Pancreas (tissue), 10 donors: ENCODE measurements around the gene DMRTB1. TPM values are rescaled to one million over a fixed set of nuclear protein-coding genes. Genes with fewer than 3 reads are reported as not detected.

Experiments
- ATAC-seq, 4 donors: fragments of 200-7000 bp; cut with Tn5 transposase; one replicate each; pipeline versions ENCODE4 v1.8.0 to v1.9.1; 2020; ENCODE audit warnings: mild to moderate bottlenecking in 4 of 4, moderate library complexity in 4 of 4
- DNase-seq, 6 donors: peaks; one replicate each; pipeline ENCODE4 v3.0.0-alpha.2; 2020
- FAIRE-seq: peaks from 2 replicates; lab custom pipeline; 2012; peaks lifted over from hg19 to GRCh38; lab: Jason Lieb, UNC
- H3K27ac ChIP-seq, 4 donors: fragments of 200-600 bp; sonication (generic); 1 replicate in 3 of 4; 2 replicates in 1 of 4; pipeline versions ENCODE4 v1.5.0 to v1.8.0; 2020
- H3K27me3 ChIP-seq, 4 donors: fragments of 200-600 bp; one replicate each; pipeline ENCODE4 v1.8.0; 2021
- H3K36me3 ChIP-seq, 3 donors: fragments of 200-600 bp; sonication (generic) in 1 of 3; one replicate each; pipeline versions ENCODE4 v1.5.0 to v1.8.0; 2020 to 2021
- H3K4me1 ChIP-seq, 3 donors: fragments of 200-600 bp; one replicate each; pipeline ENCODE4 v1.8.0; 2021
- H3K4me3 ChIP-seq, 4 donors: fragments of 200-600 bp; sonication (generic) in 2 of 4; one replicate each; pipeline versions ENCODE4 v1.5.0 to v1.8.0; 2020 to 2021
- H3K9me3 ChIP-seq, 4 donors: fragments of 200-600 bp; one replicate each; pipeline ENCODE4 v1.8.0; 2021
- CTCF ChIP-seq, 4 donors: fragments of 200-600 bp; sonication (generic) in 3 of 4; IDR thresholded peaks; one replicate each; pipeline versions ENCODE4 v1.5.0 to v1.8.0; 2021; ENCODE audit warnings: antibody characterized with exemption in 4 of 4
- WGBS, 2 donors: extraction: QIAGEN DNeasy Blood & Tissue Kit; methylation state at CpG; one replicate each; pipeline ENCODE4 v1.1.7; 2013; 5-methylcytosine and 5-hydroxymethylcytosine counted together
- intact Hi-C, 3 donors: fragments of 100-400 bp; cut with DNase I; formaldehyde crosslinking; loops; one replicate each; pipeline versions ENCODE4 v1.11.1 to v1.14.2; 2022
- polyA plus RNA-seq, 2 donors: library from polyadenylated mRNA; stranded (reverse); fragments of 200-250 nt; gene quantifications; one replicate each; pipeline ENCODE4 v1.2.3, GENCODE V29; 2013
- total RNA-seq, 6 donors: library from RNA; stranded (reverse); fragmentation: NEBNext Ultra II Directional in 4 of 6; extraction: Animal tissue kit (Norgen Biotek cat#: 25700) in 4 of 6; gene quantifications; one replicate each; pipeline versions ENCODE4 v1.2.1 to v1.2.4, GENCODE V29; 2021 to 2023
- donor health status: healthy with polysubstance abuse.
- donor health status: DM: no; HTN: no; CAD: no; lungs with moderate emphysema.
- donor health status: DM: no; HTN: no; CAD: no.
- donor health status: control.
- donor health status: control.
- donor health status: Bipolar disorder and iron deficiency.
- donor health status: DM: yes; HTN: yes; CAD: no.
- donor health status: DM: no; HTN: no; CAD: no.
- donor health status: DM: no; HTN: no; CAD: no.
- donor health status: DM: yes; HTN: yes; CAD: no.

DMRTB1 gene
- total and polyA plus RNA-seq, 8 donors, result not detected

DNA sequence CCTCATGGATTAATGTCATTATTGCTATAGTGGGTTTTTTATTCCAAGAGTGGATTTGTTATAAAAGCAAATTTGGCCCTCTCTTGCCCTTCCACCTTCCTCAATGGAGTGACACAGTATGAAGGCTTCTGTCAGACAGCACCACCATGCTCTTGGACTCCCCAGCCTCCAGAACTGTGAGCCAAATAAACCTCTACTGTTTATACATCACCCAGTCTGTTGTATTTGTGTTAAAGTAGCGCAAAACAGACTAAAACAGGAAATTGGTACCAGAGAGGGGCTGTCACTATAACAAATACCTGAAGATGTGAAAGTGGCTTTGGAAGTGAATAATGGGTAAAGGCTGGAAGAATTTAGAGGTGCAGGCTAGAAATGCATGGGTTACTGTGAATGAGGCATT lies 38.0 kb upstream of the DMRTB1 start:
- no peak for TF ChIP-seq CTCF (IDR thresholded peaks at IDR 0.05)
- H3K27ac ChIP-seq, result no peak overlapping the region
- H3K36me3 ChIP-seq, result no peaks in the 10 kb centered on the region
- intact Hi-C loops, result no loop called here
- FAIRE-seq (no peak), DNase-seq (no peak), ATAC-seq (no peak)
- H3K27me3 ChIP-seq, result peaks cover 0 to 13% (median 2%) of the 10 kb centered on the region in 4 donors
- no peak overlapping the region for H3K4me3 ChIP-seq
- 89 to 98% methylated on average over 1 of the region's 1 CpG for WGBS, 2 donors
- no peaks in the 10 kb centered on the region for H3K4me1 ChIP-seq
- H3K9me3 ChIP-seq, result no peaks in the 10 kb centered on the region

DNA sequence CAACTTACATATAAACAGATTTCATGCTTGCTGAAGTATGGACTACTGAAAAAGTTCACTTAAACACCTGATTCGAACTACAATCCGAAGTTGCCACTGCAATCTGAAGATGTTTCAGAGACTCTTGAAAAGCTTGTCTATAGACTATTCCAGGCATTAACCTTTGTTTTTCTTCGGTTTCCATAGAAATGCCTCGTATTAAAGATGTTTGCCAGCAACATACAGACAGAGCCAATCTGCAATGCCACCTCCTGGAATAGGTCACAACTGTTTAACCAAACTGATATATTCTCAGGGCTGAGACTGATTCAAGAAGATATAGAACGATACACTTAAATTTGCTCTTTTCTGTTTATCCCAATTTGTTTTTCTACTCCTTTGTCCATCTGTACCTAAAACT lies 28.9 kb upstream of the DMRTB1 start:
- Histone ChIP-seq H3K9me3 (no peaks in the 10 kb centered on the region), H3K27me3 (no peaks in the 10 kb centered on the region), H3K36me3 (no peaks in the 10 kb centered on the region), H3K27ac (no peak overlapping the region), H3K4me1 (no peaks in the 10 kb centered on the region), H3K4me3 (no peak overlapping the region)
- ATAC-seq (no peak), FAIRE-seq (no peak), DNase-seq (no peak)
- intact Hi-C loops, result no loop called here
- 32 to 36% methylated on average over 5 of the region's 5 CpGs for WGBS, 2 donors
- TF ChIP-seq CTCF (IDR thresholded peaks at IDR 0.05), result no peak

- Histone ChIP-seq H3K36me3 (no peaks in the 10 kb centered on the region), H3K4me1 (no peaks in the 10 kb centered on the region), H3K27me3 (no peaks in the 10 kb centered on the region), H3K27ac (no peak overlapping the region), H3K4me3 (no peak overlapping the region), H3K9me3 (no peaks in the 10 kb centered on the region)
- ATAC-seq, result no peak
- FAIRE-seq, result no peak
- DNase-seq, result no peak
- intact Hi-C loops, result no loop called here
- no peak for TF ChIP-seq CTCF (IDR thresholded peaks at IDR 0.05)
Measured at GRCh38 chr1:53430779-53431178, 28.4 kb upstream of the DMRTB1 start.

- Histone ChIP-seq H3K27me3 (no peaks in the 10 kb centered on the region), H3K36me3 (no peaks in the 10 kb centered on the region), H3K4me1 (no peaks in the 10 kb centered on the region), H3K4me3 (no peak overlapping the region), H3K27ac (no peak overlapping the region), H3K9me3 (no peaks in the 10 kb centered on the region)
- DNase-seq, result no peak
- no peak for TF ChIP-seq CTCF (IDR thresholded peaks at IDR 0.05)
- no peak for FAIRE-seq
- WGBS, 2 donors, result 75 to 78% methylated on average over 4 of the region's 4 CpGs
- no peak for ATAC-seq
- intact Hi-C loops, result no loop called here
Measured at GRCh38 chr1:53431244-53431643, 28.0 kb upstream of the DMRTB1 start.

DNA sequence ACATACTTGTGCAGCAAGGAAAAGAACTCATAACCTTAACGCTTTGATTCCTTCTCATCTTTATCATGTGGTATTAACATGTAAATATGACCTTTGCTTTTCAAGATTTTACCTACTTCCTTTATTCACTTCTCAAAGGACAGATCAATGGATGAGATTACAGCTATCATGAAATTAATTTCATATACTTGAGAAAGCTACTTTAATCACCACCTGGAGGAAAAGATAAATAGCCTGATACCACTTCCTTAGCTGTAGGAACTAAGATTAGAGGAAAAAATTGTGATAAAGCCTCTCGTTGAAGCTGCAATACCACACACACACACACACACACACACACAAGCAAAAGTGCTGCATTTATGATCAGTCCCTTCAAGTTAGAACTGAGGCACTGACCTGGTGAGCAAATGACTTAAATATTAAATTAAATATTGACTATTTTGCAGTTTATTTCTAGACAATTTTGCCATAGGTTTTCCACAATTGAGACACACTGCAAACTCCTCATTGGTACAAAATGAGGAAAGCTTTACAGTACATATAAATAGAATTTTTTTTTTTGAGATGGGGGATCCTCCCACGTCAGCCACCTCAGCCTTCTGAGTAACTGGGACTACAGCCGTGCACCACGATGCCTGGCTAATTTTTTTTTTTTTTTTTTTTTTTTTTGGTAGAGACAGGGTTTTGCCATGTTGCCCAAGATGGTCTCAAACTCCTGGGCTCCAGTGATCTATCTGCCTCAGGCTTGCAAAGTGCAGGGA lies 27.2 kb upstream of the DMRTB1 start:
- Histone ChIP-seq H3K4me1 (no peaks in the 10 kb centered on the region), H3K27me3 (no peaks in the 10 kb centered on the region), H3K36me3 (no peaks in the 10 kb centered on the region), H3K9me3 (no peaks in the 10 kb centered on the region), H3K4me3 (no peak overlapping the region), H3K27ac (no peak overlapping the region)
- TF ChIP-seq CTCF (IDR thresholded peaks at IDR 0.05), result no peak
- no peak for ATAC-seq
- no peak for DNase-seq
- FAIRE-seq, result no peak
- intact Hi-C loops, result no loop called here
- 48 to 58% methylated on average over 5 of the region's 5 CpGs for WGBS, 2 donors
